AML-193 (cell line): ENCODE results near the gene DLG2.
"Not testable (repeated sequence)": the region's sequence is repeated elsewhere in the genome, so short reads cannot be mapped to it uniquely, and the experiment has no call there.

Source experiments
- DNase-seq, 2 experiments: peaks; one replicate each; lab custom pipeline; 2025; lab: John Stamatoyannopoulos, UW

Gene DLG2

DNA sequence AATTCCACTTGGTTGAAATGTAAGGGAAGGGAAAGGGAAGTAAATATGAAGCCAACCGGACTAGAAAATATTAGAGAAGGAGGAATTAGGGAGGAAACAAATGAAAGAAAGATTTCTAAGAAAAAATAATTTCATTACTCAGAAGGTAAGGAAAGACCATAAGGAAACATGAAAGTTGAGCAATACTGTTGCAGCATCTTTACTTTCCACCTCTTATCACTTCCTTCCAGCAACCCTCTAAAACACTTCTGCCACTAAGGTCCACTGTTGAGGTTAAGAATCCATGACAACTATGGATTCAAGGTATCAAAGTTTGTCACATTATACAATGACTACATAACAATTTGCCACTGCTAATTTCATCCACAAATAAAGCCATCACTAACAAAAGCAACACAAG lies 308.6 kb downstream of the DLG2 start:
- DNase-seq, result peak; percentile 59 to 60

GRCh38 chr11:85316967-85317366 lies 310.2 kb downstream of the DLG2 start:
- DNase-seq, result peak in 1 of 2 experiments; percentile 3

DNA sequence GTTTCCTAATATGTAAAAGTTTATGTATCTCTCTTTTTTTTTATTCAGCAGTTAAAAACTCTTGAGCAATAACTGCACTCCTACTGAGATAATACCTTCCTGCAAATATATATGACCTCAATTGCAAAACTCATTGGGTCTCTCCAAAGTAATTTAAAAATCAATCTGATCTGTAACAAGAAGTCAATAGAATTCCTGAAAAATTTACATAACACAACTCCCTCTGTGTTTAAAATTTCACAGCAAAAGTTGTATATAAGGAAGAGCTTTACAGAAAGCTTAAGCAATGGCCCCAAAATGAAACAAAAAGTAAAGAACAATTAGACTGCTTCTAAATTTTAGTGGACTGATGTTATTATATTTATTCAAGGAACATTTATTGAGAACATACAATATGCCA lies 313.4 kb downstream of the DLG2 start:
- peak in 1 of 2 experiments; percentile 24 for DNase-seq

DNA sequence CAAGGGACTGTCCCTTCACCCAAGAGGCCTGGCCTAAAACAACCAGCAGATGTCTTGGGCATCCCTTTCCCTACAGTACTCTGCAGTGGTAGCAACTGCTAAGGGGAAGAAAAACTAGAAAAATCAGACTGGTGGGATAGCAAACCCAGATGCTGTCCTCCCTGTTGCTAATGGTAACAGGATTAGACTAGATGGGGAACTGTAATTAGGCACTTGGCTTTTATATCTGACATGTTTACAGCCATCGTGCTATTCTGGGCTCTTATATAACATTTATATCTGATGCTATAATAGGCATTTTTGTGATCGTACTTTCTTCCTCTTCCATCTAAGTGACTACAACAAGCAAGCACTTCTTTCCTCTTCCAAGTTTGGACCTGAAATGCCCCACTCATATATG lies 316.7 kb downstream of the DLG2 start:
- DNase-seq, result no peak

DNA sequence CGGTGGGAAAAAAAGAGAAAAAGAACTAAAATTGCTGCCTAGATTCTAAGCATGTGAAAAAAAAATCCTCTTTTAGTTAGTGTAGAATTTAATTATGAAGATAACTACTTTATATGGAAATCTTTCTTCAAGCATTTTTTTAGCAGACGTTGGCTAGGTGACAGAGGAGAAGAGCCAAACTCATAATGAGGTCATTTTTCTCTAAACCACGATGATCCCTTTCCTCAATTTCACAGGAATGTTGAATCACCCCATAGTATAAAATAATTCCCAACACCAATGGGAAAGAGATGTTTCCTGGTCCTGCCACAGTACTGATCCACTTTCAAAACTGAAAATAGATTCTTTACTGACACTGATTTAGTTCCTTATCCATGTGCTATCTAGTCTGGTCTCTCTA lies 319.8 kb downstream of the DLG2 start:
- DNase-seq, result no peak

GRCh38 chr11:85301895-85302678 lies 325.1 kb downstream of the DLG2 start:
- no peak for DNase-seq

DNA sequence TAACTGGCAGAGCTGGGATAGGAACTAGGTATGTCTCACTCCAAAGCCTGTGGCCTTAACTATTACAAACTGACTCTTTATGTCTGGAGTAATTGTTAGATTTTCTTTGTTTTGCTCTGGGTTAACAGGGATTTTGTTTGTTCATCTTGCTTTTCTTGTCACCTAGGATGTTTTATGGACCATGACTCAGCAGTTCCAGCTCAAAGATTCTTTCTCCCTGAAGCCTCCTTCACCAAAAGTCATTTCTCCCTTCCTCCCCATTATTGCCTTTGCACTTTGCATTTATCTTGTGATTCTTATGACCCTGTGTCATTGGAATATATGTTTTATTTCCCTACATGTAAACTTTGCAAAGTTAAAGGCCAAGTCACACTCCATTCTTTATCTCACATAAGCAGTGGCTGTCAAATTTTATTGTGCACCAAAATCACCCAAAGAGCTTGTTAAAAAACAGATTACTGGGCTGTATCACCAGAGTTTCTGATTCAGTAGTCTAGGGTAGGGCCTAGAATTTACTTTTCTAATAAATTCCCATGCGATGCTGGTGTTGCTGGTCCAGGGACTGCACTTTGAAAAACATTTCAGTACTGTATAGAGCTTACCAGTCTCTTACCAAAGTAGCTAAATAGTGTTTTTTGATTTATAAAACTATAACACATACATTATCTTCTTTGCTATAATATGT lies 327.7 kb downstream of the DLG2 start:
- DNase-seq, result no peak

GRCh38 chr11:85295694-85296271 lies 331.4 kb downstream of the DLG2 start:
- DNase-seq, result no peak

GRCh38 chr11:85281550-85281949 lies 345.6 kb downstream of the DLG2 start:
- DNase-seq, result no peak

DNA sequence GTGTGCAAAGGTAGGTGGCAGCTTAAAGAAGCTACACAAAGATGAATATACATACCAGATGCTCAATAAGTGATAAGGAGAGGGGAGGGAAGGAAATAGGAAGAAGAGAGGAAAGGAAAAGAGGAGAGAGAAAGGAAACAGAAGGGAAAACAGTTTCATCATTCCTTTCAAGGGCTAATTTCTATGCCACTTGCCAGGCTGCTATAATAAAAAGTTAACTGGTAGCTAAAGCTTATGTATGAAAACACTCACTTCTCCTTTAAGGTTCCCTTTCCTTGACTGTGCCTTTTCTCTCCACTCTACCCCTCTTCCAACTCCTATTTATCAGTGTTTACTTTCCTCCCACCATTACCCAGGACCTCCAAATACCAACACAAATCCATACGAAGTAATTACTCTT lies 347.9 kb downstream of the DLG2 start:
- DNase-seq, result no peak

DNA sequence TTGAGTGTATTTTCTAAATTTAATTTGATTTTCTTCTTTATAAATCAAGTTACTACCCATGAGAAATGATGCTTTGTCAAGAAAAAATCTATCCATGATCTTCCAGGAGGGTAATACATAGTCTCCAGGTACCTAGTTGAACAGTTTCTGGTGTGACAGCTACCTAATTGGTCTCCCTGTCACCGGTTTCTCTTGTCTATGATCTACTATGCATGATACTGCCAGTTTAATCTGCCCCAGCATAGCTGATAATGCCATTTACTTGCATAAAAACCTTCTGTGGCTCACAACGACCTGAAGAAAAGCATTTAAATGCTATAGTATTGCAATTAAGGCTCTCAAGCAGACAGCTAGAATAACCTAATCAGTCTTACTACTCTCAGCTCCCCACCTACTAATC lies 349.5 kb downstream of the DLG2 start:
- no peak for DNase-seq

- DNase-seq, result no peak
Observed at GRCh38 chr11:85276332-85276731, 350.8 kb downstream of the DLG2 start.

GRCh38 chr11:85270315-85270714 lies 356.8 kb downstream of the DLG2 start:
- not testable (repeated sequence) for DNase-seq

- no peak for DNase-seq
Observed at GRCh38 chr11:85269109-85269508, 358.0 kb downstream of the DLG2 start.

- peak; percentile 61 to 66 for DNase-seq
Observed at GRCh38 chr11:85266646-85267045, 360.5 kb downstream of the DLG2 start.

- no peak for DNase-seq
Observed at GRCh38 chr11:85263328-85263727, 363.8 kb downstream of the DLG2 start.

DNA sequence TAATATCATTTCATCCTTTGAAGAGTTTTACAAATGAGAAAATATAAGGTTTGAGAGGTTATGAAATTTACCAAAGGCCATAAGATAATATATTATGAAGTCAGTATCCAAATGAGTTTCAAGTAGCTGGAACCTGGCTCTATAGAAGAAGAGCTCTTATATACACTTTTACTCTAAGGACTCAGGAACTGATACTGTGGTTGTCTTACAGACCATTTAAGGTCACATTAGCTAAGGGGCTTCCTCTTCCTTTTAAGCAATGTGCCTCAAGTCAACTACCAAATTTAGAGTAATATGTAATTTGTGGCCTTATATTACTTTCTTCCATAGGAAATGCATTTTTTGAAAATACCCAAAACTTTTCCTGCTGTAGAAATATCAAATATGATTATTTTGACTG lies 369.3 kb downstream of the DLG2 start:
- DNase-seq, result peak; percentile 10 to 34

DNA sequence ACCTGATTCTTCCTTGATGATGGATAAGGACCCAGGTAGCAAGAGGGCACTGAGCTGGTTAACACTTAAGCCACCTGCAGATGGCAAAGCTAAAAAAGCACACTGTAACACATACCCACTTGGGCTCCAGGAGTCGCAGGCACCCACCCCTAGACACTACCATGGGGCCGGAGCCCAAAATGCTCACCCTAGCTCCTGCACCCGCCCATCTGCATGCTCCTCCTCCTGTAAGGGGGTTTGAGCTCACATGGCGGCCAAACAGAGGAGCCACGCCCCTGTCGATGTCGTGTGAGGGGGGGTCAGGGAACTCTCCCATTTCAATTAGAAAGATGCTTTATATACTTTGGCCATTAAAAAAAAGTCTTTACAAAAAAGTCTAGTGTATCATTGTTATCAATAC lies 370.7 kb downstream of the DLG2 start:
- no peak for DNase-seq

- no peak for DNase-seq
Observed at GRCh38 chr11:85249482-85249881, 377.7 kb downstream of the DLG2 start.

DNA sequence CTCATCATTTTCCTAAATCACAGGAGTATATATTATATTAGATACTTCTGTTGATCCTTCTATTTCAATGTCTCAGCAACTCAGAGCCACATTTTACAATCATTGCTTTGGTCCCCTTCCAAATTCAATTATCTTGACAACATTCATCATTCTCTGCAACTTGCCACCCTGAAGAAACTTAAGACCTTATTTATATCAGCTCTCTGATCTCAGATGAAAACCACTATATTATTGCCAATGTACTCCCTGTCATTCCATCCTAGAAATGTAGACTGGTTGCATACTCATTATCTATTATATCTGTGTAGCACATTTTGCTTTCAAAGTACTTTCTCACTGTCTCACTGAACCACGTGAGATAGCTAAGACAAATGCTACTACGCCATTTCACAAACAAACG lies 379.3 kb downstream of the DLG2 start:
- no peak for DNase-seq

GRCh38 chr11:85238906-85239305 lies 388.2 kb downstream of the DLG2 start:
- DNase-seq, result no peak

DNA sequence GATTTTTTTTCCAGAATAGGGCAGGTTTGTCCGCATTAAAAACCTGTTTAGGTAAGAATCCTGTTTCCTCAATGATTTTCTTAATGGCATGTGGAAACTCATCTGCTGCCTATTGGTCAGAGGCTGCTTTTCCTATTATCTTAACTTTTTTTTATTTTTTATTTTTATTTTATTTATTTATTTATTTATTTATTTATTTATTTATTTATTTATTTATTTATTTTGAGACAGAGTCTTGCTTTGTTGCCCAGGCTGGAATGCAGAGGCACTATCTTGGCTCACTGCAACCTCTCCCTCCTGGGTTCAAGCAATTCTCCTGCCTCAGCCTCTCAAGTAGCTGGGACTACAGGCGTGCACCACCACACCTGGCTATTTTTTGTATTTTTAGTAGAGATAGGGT lies 389.1 kb downstream of the DLG2 start:
- DNase-seq, result not testable (repeated sequence)

GRCh38 chr11:85236211-85236610 lies 390.9 kb downstream of the DLG2 start:
- no peak for DNase-seq
